Upper lobe of left lung (tissue), 4 donors: ENCODE results near the gene EFCAB5.

Source experiments
- CTCF ChIP-seq, 6 experiments: fragments of 450-650 bp in 4 of 6; fragments of 200-600 bp in 2 of 6; sonication (generic) in 2 of 6; IDR thresholded peaks; one replicate each; pipeline ENCODE4 v1.5.1; 2016 to 2019; ENCODE audit warnings: antibody characterized with exemption in 6 of 6
- EP300 ChIP-seq, 4 donors: sonication (generic); formaldehyde crosslinking; IDR thresholded peaks; one replicate each; pipeline ENCODE4 v1.5.1; 2017; ENCODE audit warnings: antibody characterized with exemption in 4 of 4, control low read depth in 2 of 4
- POLR2A ChIP-seq, 4 donors: fragments of 450-650 bp; IDR thresholded peaks; one replicate each; pipeline ENCODE4 v1.5.1; 2016 to 2017; ENCODE audit warnings: antibody characterized with exemption in 4 of 4, mild to moderate bottlenecking in 2 of 4
- POLR2AphosphoS5 ChIP-seq, 2 donors: sonication (generic); formaldehyde crosslinking; IDR thresholded peaks; one replicate each; pipeline ENCODE4 v1.5.1; 2017; ENCODE audit warnings: antibody characterized with exemption in 2 of 2

GRCh38 chr17:30002088-30002487 lies 60.7 kb downstream of the EFCAB5 start:
- TF ChIP-seq CTCF (IDR thresholded peaks at IDR 0.05), result no peak
- TF ChIP-seq POLR2A (IDR thresholded peaks at IDR 0.05), result no peak
- no peak for TF ChIP-seq POLR2AphosphoS5 (IDR thresholded peaks at IDR 0.05)
- TF ChIP-seq EP300 (IDR thresholded peaks at IDR 0.05), result no peak
